Measurements from ENCODE around the gene DAB2IP.

DAB2IP gene

GRCh38 chr9:121780177-121781040, 129.0 kb downstream of the DAB2IP start:
- no peak for TF ChIP-seq CTCF (IDR thresholded peaks at IDR 0.05)

GRCh38 chr9:121781145-121781548, 129.7 kb downstream of the DAB2IP start:
- TF ChIP-seq CTCF (IDR thresholded peaks at IDR 0.05), result no peak

- no peak for TF ChIP-seq CTCF (IDR thresholded peaks at IDR 0.05)
Measured at GRCh38 chr9:121781701-121782464, 130.4 kb downstream of the DAB2IP start.

GRCh38 chr9:121782514-121783110, 131.2 kb downstream of the DAB2IP start:
- no peak for TF ChIP-seq CTCF (IDR thresholded peaks at IDR 0.05)

GRCh38 chr9:121783111-121783510, 131.7 kb downstream of the DAB2IP start:
- no peak for TF ChIP-seq CTCF (IDR thresholded peaks at IDR 0.05)

- TF ChIP-seq CTCF (IDR thresholded peaks at IDR 0.05), result no peak
Measured at GRCh38 chr9:121783521-121784507, 132.4 kb downstream of the DAB2IP start.

All from LNCAP (cell line).